K562 (cell line): ENCODE results near the gene RBBP8. TPM values are rescaled to one million over a fixed set of nuclear protein-coding genes. Genes with fewer than 3 reads are reported as not detected.

ENCODE experiments used
- ATAC-seq: fragments of 200-7000 bp; cut with Tn5 transposase; 3 replicates; pipeline ENCODE4 v1.9.1; 2020; ENCODE audit warnings: moderate library complexity
- BruUV-seq: library from RNA; stranded (reverse); fragments of 400-500 nt; replicated peaks from 2 replicates; lab custom pipeline; 2021; lab: Mats Ljungman, UMichigan
- CTCF ChIA-PET: fragments of 300-600 bp; formaldehyde crosslinking; extraction: SDS; loops from one replicate; lab custom pipeline; 2021; ENCODE audit warnings: low intra/inter-chr PET ratio; lab: Yijun Ruan, JAX
- POLR2A ChIA-PET: fragments of 300-600, 350-650 bp; sonication (Branson Sonifier 250); formaldehyde crosslinking; extraction: SDS; loops from one replicate; lab custom pipeline; 2021; ENCODE audit warnings: antibody characterized with exemption, inconsistent platforms; lab: Yijun Ruan, JAX
- DNase-seq, 4 experiments: peaks; one replicate each; pipeline versions ENCODE4 v3.0.0 to v3.0.0-alpha.2; 2011 to 2018; ENCODE audit warnings: low spot score in 3 of 4, mixed read lengths in 3 of 4; ENCODE audit errors: extremely low read depth in 1 of 4
- FAIRE-seq: peaks from 2 replicates; lab custom pipeline; 2011; peaks lifted over from hg19 to GRCh38; lab: Jason Lieb, UNC
- H2AFZ ChIP-seq: 2 replicates; pipeline ENCODE4 v1.6.0; 2011; ENCODE audit warnings: low read depth, low read length, control low read depth, inconsistent platforms
- H3K27ac ChIP-seq: fragments of 200-600 bp; 3 replicates; pipeline ENCODE4 v1.8.0; 2011; ENCODE audit warnings: low read depth, mild to moderate bottlenecking, control low read depth, inconsistent platforms, low read length, moderate library complexity, mixed read lengths; ENCODE audit errors: extremely low read depth
- H3K27me3 ChIP-seq, 2 experiments: fragments of 300-600 bp in 1 of 2; 2 replicates in 1 of 2; 3 replicates in 1 of 2; pipeline versions ENCODE4 v1.6.0 to v1.8.0; 2011; ENCODE audit warnings: inconsistent platforms in 2 of 2, low read length in 2 of 2, mild to moderate bottlenecking in 1 of 2, mixed read lengths in 1 of 2, moderate library complexity in 1 of 2; ENCODE audit not compliant: control insufficient read depth in 2 of 2, insufficient read depth in 2 of 2
- H3K36me3 ChIP-seq: fragments of 300-600 bp; 3 replicates; pipeline ENCODE4 v1.8.0; 2011; ENCODE audit warnings: mild to moderate bottlenecking, low read length, inconsistent platforms; ENCODE audit not compliant: control insufficient read depth, insufficient read depth
- H3K4me1 ChIP-seq, 2 experiments: fragments of 200-600 bp in 1 of 2; replicated peaks in 1 of 2; 2 replicates in 1 of 2; 3 replicates in 1 of 2; pipeline versions ENCODE4 v1.5.1 to v1.8.0; 2011; ENCODE audit warnings: inconsistent platforms in 2 of 2, low read length in 2 of 2, mild to moderate bottlenecking in 1 of 2, mixed read lengths in 1 of 2, moderate library complexity in 1 of 2; ENCODE audit not compliant: control insufficient read depth in 2 of 2, insufficient read depth in 2 of 2
- H3K4me2 ChIP-seq: 2 replicates; pipeline ENCODE4 v1.6.1; 2011; ENCODE audit warnings: low read length, control low read depth, inconsistent platforms, mixed read lengths; ENCODE audit not compliant: insufficient read depth
- H3K4me3 ChIP-seq: fragments of 200-600 bp; sonication (generic), shearing (Covaris generic); 2 replicates; pipeline ENCODE4 v1.5.1; 2016; ENCODE audit warnings: control low read depth, inconsistent platforms
- H3K79me2 ChIP-seq: fragments of 200-600 bp; 3 replicates; pipeline ENCODE4 v1.8.0; 2011; ENCODE audit warnings: low read length, inconsistent platforms; ENCODE audit not compliant: control insufficient read depth, insufficient read depth
- H3K9ac ChIP-seq, 2 experiments: 2 replicates each; pipeline versions ENCODE4 v1.6.0 to v1.6.1; 2011; ENCODE audit warnings: low read depth in 2 of 2, low read length in 2 of 2, control low read depth in 1 of 2, inconsistent platforms in 1 of 2, mild to moderate bottlenecking in 1 of 2, mixed read lengths in 1 of 2; ENCODE audit not compliant: insufficient read depth in 1 of 2
- H3K9me1 ChIP-seq: one replicate; pipeline ENCODE4 v1.6.0; 2011; ENCODE audit warnings: inconsistent platforms, mild to moderate bottlenecking, low read length, moderate library complexity; ENCODE audit not compliant: control insufficient read depth, insufficient read depth
- H3K9me3 ChIP-seq: replicated peaks from 2 replicates; pipeline ENCODE4 v1.5.1; 2011; ENCODE audit warnings: low read depth, low read length, inconsistent platforms; ENCODE audit not compliant: control insufficient read depth, insufficient read depth
- H4K20me1 ChIP-seq: replicated peaks from 2 replicates; pipeline ENCODE4 v1.6.1; 2011; ENCODE audit warnings: low read length, inconsistent platforms, mixed read lengths; ENCODE audit not compliant: control insufficient read depth, insufficient read depth
- ETS1 ChIP-seq: conservative IDR thresholded peaks from 2 replicates; pipeline ENCODE4 v1.6.1; 2011; ENCODE audit warnings: low read depth, mild to moderate bottlenecking, low read length; ENCODE audit not compliant: control insufficient read depth
- ETS2 ChIP-seq: IDR thresholded peaks from 2 replicates; pipeline ENCODE4 v1.6.1; 2016; ENCODE audit warnings: borderline replicate concordance, missing genetic modification characterization, mild to moderate bottlenecking, moderate library complexity, missing compliant biosample characterization; ENCODE audit not compliant: poor library complexity, severe bottlenecking
- FOXP1 ChIP-seq: sonication (generic); formaldehyde crosslinking; IDR thresholded peaks from 2 replicates; pipeline ENCODE4 v1.8.0; 2022; ENCODE audit warnings: mild to moderate bottlenecking, missing genetic modification reagents
- IFI16 ChIP-seq: fragments of 250-450 bp; sonication (Bioruptor Pico); IDR thresholded peaks from 2 replicates; pipeline ENCODE4 v2.1.2; 2022; ENCODE audit warnings: mild to moderate bottlenecking, inconsistent platforms
- KDM4B ChIP-seq, 2 experiments: fragments of 450-650 bp in 1 of 2; sonication (generic) in 1 of 2; IDR thresholded peaks; 2 replicates each; pipeline ENCODE4 v1.6.1; 2016 to 2017; ENCODE audit warnings: borderline replicate concordance in 2 of 2, antibody characterized with exemption in 1 of 2, low read depth in 1 of 2, mild to moderate bottlenecking in 1 of 2
- MBD2 ChIP-seq: sonication (generic); IDR thresholded peaks from 2 replicates; pipeline ENCODE4 v1.6.1; 2016; ENCODE audit warnings: low read depth, borderline replicate concordance
- MCM3 ChIP-seq: fragments of 450-650 bp; IDR thresholded peaks from 2 replicates; pipeline ENCODE4 v1.6.1; 2016
- MECOM ChIP-seq: fragments of 250-450 bp; sonication (Bioruptor Pico); IDR thresholded peaks from 2 replicates; pipeline ENCODE4 v1.8.0; 2022; ENCODE audit warnings: inconsistent platforms
- NELFE ChIP-seq: IDR thresholded peaks from 2 replicates; pipeline ENCODE4 v1.6.1; 2011; ENCODE audit warnings: mild to moderate bottlenecking; ENCODE audit not compliant: insufficient read depth, insufficient read length
- PHB2 ChIP-seq: fragments of 450-650 bp; IDR thresholded peaks from 2 replicates; pipeline ENCODE4 v1.6.1; 2017; ENCODE audit warnings: low read depth
- PTRF ChIP-seq: fragments of 450-650 bp; IDR thresholded peaks from 2 replicates; pipeline ENCODE4 v1.6.1; 2016; ENCODE audit warnings: mild to moderate bottlenecking, missing genetic modification characterization, missing compliant biosample characterization
- RFX5 ChIP-seq: IDR thresholded peaks from 2 replicates; pipeline ENCODE4 v1.6.1; 2011; ENCODE audit warnings: low read depth, mild to moderate bottlenecking, improper control_type of control experiment, low read length
- SMARCC2 ChIP-seq: fragments of 450-650 bp; IDR thresholded peaks from 2 replicates; pipeline ENCODE4 v1.6.1; 2017; ENCODE audit warnings: antibody characterized with exemption, moderate library complexity, mild to moderate bottlenecking, low read depth
- TRIM25 ChIP-seq: fragments of 450-650 bp; IDR thresholded peaks from 2 replicates; pipeline ENCODE4 v1.7.0; 2016; ENCODE audit warnings: borderline replicate concordance
- TRIM28 ChIP-seq: fragments of 450-650 bp; IDR thresholded peaks from 2 replicates; pipeline ENCODE4 v1.6.1; 2017
- XRCC3 ChIP-seq: fragments of 450-650 bp; IDR thresholded peaks from 2 replicates; pipeline ENCODE4 v1.6.1; 2017; ENCODE audit warnings: mild to moderate bottlenecking, moderate library complexity
- ZHX1 ChIP-seq: fragments of 150-350 bp; conservative IDR thresholded peaks from 2 replicates; pipeline ENCODE4 v1.6.1; 2014; ENCODE audit warnings: low read length
- ZNF324 ChIP-seq: fragments of 250-450 bp; sonication (Bioruptor Pico); IDR thresholded peaks from 2 replicates; pipeline ENCODE4 v1.4.0; 2020; ENCODE audit warnings: mild to moderate bottlenecking
- ZNF589 ChIP-seq: fragments of 200-800 bp; sonication (Bioruptor generic); IDR thresholded peaks from 2 replicates; pipeline ENCODE4 v1.6.1; 2016; ENCODE audit warnings: low read depth, missing genetic modification characterization, missing compliant biosample characterization
- WGBS: fragments of 100-300 bp; shearing (Covaris generic); methylation state at CpG from one replicate; pipeline ENCODE4 v1.1.6; 2016; ENCODE audit warnings: low coverage, mixed read lengths; ENCODE audit not compliant: insufficient coverage; ENCODE audit errors: missing lambda C conversion rate; 5-methylcytosine and 5-hydroxymethylcytosine counted together
- in situ Hi-C: fragments of 300-500 bp; cut with MboI; formaldehyde crosslinking; loops from 4 replicates; pipeline ENCODE4 v1.15.0; 2018; ENCODE audit warnings: inconsistent platforms, mixed read lengths
- intact Hi-C: fragments of 100-400 bp; cut with micrococcal nuclease; formaldehyde crosslinking; loops from 2 replicates; pipeline ENCODE4 v1.14.2; 2022
- polyA plus RNA-seq, 8 experiments: library from polyadenylated mRNA; depleted of rRNA in 4 of 8; stranded (reverse) in 5 of 8; unstranded in 3 of 8; fragments of >200 nt; fragmentation: Nextera tagmentation in 2 of 8; fragmentation: Illumina TruSeq in 1 of 8; extraction: Ambion mirVana in 2 of 8; extraction: Trizol in 1 of 8; gene quantifications; 2 replicates each; pipeline versions ENCODE4 v1.2.1 to v1.2.3, GENCODE V29; 2011 to 2014; ENCODE audit warnings: inconsistent platforms in 1 of 8, missing spikeins in 1 of 8
- total RNA-seq, 7 experiments: library from RNA; depleted of rRNA in 6 of 7; stranded (reverse); fragments of >200 nt in 6 of 7; fragmentation: Illumina TruSeq in 2 of 7; extraction: Trizol in 2 of 7; gene quantifications; 2 replicates each; pipeline versions ENCODE4 v1.2.1 to v1.2.3, GENCODE V29; 2011 to 2021; ENCODE audit warnings: low replicate concordance in 1 of 7

The RBBP8 gene
- total and polyA plus RNA-seq, 9 of the 15 experiments (the other 6 are each of a cell fraction or from before 2014, with no cell fraction given) = 28.4 to 63.1 (median 48.9) TPM

- no TSS peak for BruUV-seq
- CTCF ChIA-PET = no interaction called here
- no peak overlapping the region for H3K4me3 ChIP-seq
- TF ChIP-seq MBD2 = no peak
- no peak for TF ChIP-seq ZNF589
- no peak for TF ChIP-seq ETS2 (tag)
- TF ChIP-seq KDM4B (IDR thresholded peaks at IDR 0.05; ENCODE audit: borderline replicate concordance in 2 of 2, low read depth in 1 of 2) = no peak
- no peak for TF ChIP-seq TRIM25
- no peak for TF ChIP-seq MCM3
- no peak for TF ChIP-seq RFX5
- no peak for TF ChIP-seq ZNF324 (CRISPR knock-in tag)
- TF ChIP-seq FOXP1 = no peak
- TF ChIP-seq XRCC3 = no peak
- no peak for TF ChIP-seq PHB2
- no peak for TF ChIP-seq IFI16
- TF ChIP-seq MECOM (CRISPR knock-in tag) = no peak
- no peak for TF ChIP-seq ETS1
- no peak for TF ChIP-seq PTRF (tag)
- no peak for TF ChIP-seq ZHX1
- TF ChIP-seq TRIM28 = no peak
- TF ChIP-seq NELFE = no peak
- no peak for TF ChIP-seq SMARCC2
Measured at GRCh38 chr18:23054553-23054952, 121.4 kb downstream of the RBBP8 start.

More at GRCh38 chr18:23054553-23054952, 121.4 kb downstream of the RBBP8 start:
- no peaks in the 10 kb centered on the region for H3K9me3 ChIP-seq
- H3K4me1 ChIP-seq = no peaks in the 10 kb centered on the region
- no peak overlapping the region for H3K27ac ChIP-seq
- FAIRE-seq (no peak), ATAC-seq (no peak), DNase-seq (no peak)
- in situ Hi-C loops = no loop called here
- H2AFZ ChIP-seq = no peak overlapping the region
- POLR2A ChIA-PET = interaction anchor here (0.9 kb wide), 1 partner anchor 48 kb away, joined by 3 read pairs; no protein-coding TSS in a partner anchor
- no peaks in the 10 kb centered on the region for H3K9me1 ChIP-seq
- no peaks in the 10 kb centered on the region for H4K20me1 ChIP-seq
- no peaks in the 10 kb centered on the region for H3K36me3 ChIP-seq
- no peak overlapping the region for H3K9ac ChIP-seq
- intact Hi-C loops = no loop called here
- WGBS = 5% methylated on average over 6 of the region's 6 CpGs
- no peak overlapping the region for H3K4me2 ChIP-seq
- H3K27me3 ChIP-seq = peaks cover 57 to 61% of the 10 kb centered on the region in 2 experiments
- H3K79me2 ChIP-seq = no peaks in the 10 kb centered on the region
